Posterior cingulate gyrus (tissue), 11 donors: ENCODE data around the gene TRAF3IP1.
"Not testable (repeated sequence)": the region's sequence is repeated elsewhere in the genome, so short reads cannot be mapped to it uniquely, and the experiment has no call there.

Experiments used
- DNase-seq, 10 donors: peaks; one replicate each; pipeline versions ENCODE4 v3.0.0 to v3.0.0-alpha.2; 2020 to 2021; ENCODE audit warnings: mixed read lengths in 3 of 10
- intact Hi-C: fragments of 100-400 bp; cut with DNase I; formaldehyde crosslinking; loops from one replicate; pipeline ENCODE4 v1.15.1; 2023

TRAF3IP1 gene

GRCh38 chr2:238370823-238371372, 50.6 kb downstream of the TRAF3IP1 start:
- DNase-seq, result peak in 7 of 10 donors; percentile 40 to 93 (median 60)

GRCh38 chr2:238372277-238372676, 52.0 kb downstream of the TRAF3IP1 start:
- intact Hi-C loops, result loop anchor here (5.0 kb wide), 1 partner anchor 415 kb away; no protein-coding TSS in a partner anchor

More at GRCh38 chr2:238370823-238371372, 50.6 kb downstream of the TRAF3IP1 start:
- intact Hi-C loops, result loop anchor here (2.0 to 5.0 kb wide), 2 partner anchors 416 to 732 kb away; no protein-coding TSS in a partner anchor

GRCh38 chr2:238376884-238377391, 56.6 kb downstream of the TRAF3IP1 start:
- DNase-seq, result no peak
- intact Hi-C loops, result no loop called here

More at GRCh38 chr2:238372277-238372676, 52.0 kb downstream of the TRAF3IP1 start:
- DNase-seq, result not testable (repeated sequence)

GRCh38 chr2:238378230-238379095, 58.1 kb downstream of the TRAF3IP1 start:
- intact Hi-C loops, result no loop called here
- DNase-seq, result no peak

- intact Hi-C loops, result no loop called here
- DNase-seq, result peak in 1 of 10 donors; percentile 61
These were observed 58.9 kb downstream of the TRAF3IP1 start for GRCh38 chr2:238379096-238379810.

GRCh38 chr2:238380336-238380735, 60.0 kb downstream of the TRAF3IP1 start:
- intact Hi-C loops, result no loop called here

GRCh38 chr2:238380785-238381184, 60.5 kb downstream of the TRAF3IP1 start:
- intact Hi-C loops, result no loop called here
- no peak for DNase-seq

More at GRCh38 chr2:238380336-238380735, 60.0 kb downstream of the TRAF3IP1 start:
- no peak for DNase-seq

- no peak for DNase-seq
- intact Hi-C loops, result no loop called here
These were observed 61.2 kb downstream of the TRAF3IP1 start for GRCh38 chr2:238381341-238382115.

GRCh38 chr2:238382381-238382781, 62.1 kb downstream of the TRAF3IP1 start:
- intact Hi-C loops, result no loop called here
- DNase-seq, result no peak

GRCh38 chr2:238383135-238383534, 62.8 kb downstream of the TRAF3IP1 start:
- DNase-seq, result no peak
- intact Hi-C loops, result no loop called here

GRCh38 chr2:238383743-238384380, 63.5 kb downstream of the TRAF3IP1 start:
- DNase-seq, result no peak
- intact Hi-C loops, result no loop called here

GRCh38 chr2:238387332-238387731, 67.0 kb downstream of the TRAF3IP1 start:
- DNase-seq, result no peak
- intact Hi-C loops, result no loop called here

- intact Hi-C loops, result no loop called here
- no peak for DNase-seq
These were observed 68.5 kb downstream of the TRAF3IP1 start for GRCh38 chr2:238388794-238389193.

- intact Hi-C loops, result no loop called here
These were observed 69.8 kb downstream of the TRAF3IP1 start for GRCh38 chr2:238389988-238390589.

GRCh38 chr2:238391042-238391689, 70.8 kb downstream of the TRAF3IP1 start:
- intact Hi-C loops, result no loop called here
- DNase-seq, result no peak

More at GRCh38 chr2:238389988-238390589, 69.8 kb downstream of the TRAF3IP1 start:
- DNase-seq, result no peak

- peak in 1 of 10 donors; percentile 57 for DNase-seq
- intact Hi-C loops, result no loop called here
These were observed 76.3 kb downstream of the TRAF3IP1 start for GRCh38 chr2:238396663-238397062.

- intact Hi-C loops, result no loop called here
- DNase-seq, result no peak
These were observed 77.0 kb downstream of the TRAF3IP1 start for GRCh38 chr2:238397356-238397755.

- DNase-seq, result no peak
- intact Hi-C loops, result no loop called here
These were observed 78.3 kb downstream of the TRAF3IP1 start for GRCh38 chr2:238398577-238398976.

- DNase-seq, result no peak
- intact Hi-C loops, result no loop called here
These were observed 78.8 kb downstream of the TRAF3IP1 start for GRCh38 chr2:238399094-238399493.
